Measurements from ENCODE around the gene GAB2.
A peak's percentile ranks its signal among the peaks of the same experiment; 100 is the strongest.

Gene GAB2

DNA sequence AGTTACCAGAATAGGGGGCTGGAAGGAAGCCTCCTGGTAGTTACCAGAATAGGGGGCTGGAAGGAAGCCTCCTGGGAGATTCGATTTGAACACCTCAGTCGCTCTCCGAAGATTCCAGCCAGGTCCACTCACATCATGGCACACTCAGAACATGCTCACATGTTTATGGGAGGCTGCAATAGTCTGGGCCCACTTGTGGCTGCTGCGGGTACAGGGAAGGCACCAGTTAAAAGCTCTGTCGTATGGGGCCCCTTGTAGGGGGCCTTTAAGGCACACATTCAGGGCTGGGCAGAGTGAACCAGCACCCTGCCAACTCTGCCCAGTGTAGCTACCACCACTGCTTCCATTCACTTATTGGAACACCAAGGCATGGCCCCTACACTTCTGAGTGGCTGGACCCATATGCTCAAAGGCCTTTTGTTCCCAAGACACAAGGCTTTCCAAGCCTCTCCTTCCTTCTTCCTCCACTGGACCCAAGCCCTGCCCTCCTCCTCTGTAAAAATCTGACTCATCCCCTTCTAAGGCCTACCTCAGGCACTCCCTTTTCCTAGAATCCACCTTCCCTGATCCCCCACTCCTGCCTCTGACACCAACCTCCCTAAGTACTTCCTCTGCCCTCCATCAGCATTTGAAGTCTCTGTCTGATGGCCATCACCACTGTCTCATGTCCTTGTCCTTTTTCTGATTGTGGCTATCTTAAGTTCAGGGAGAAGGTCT, 200.9 kb downstream of the GAB2 start:
- Mint-ChIP-seq H3K27ac (ENCODE audit: low read depth) (no peak overlapping the region), H3K4me1 (peaks cover 10% of the 10 kb centered on the region), H3K4me3 (no peak overlapping the region), H3K9me3 (no peaks in the 10 kb centered on the region), H3K27me3 (no peaks in the 10 kb centered on the region), H3K36me3 (ENCODE audit: insufficient read depth) (peaks cover 14% of the 10 kb centered on the region)
- no peak for DNase-seq (ENCODE audit: low spot score in 2 of 2)
- ATAC-seq (replicated peaks; ENCODE audit: extremely low read depth, poor library complexity, severe bottlenecking), result no peak

DNA sequence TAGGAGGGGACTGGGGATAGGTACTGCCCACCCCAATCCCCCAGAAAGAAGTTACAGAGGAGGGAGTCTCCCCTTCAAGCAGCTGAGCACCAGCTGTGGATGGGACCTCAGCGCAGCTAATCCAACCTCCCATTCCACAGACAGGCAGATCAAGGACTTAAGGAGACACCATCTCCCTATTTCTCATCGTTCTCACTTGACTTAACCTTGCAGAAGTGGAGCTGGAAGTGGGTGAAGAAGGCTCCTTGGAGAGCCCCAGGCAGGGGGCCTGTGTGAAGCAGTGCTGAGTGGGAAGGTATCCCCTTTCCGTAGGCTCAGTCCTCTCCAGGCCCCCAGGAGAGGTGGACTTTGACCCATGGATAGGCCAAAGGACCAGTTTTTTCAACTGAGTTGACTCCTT, 201.6 kb downstream of the GAB2 start:
- no peak overlapping the region for H3K4me3 Mint-ChIP-seq
- H3K27me3 Mint-ChIP-seq, result no peaks in the 10 kb centered on the region
- peaks cover 18% of the 10 kb centered on the region for H3K36me3 Mint-ChIP-seq (ENCODE audit: insufficient read depth)
- peaks cover 12% of the 10 kb centered on the region for H3K4me1 Mint-ChIP-seq
- DNase-seq (ENCODE audit: low spot score in 2 of 2) (no peak), ATAC-seq (replicated peaks; ENCODE audit: extremely low read depth, poor library complexity, severe bottlenecking) (no peak)
- H3K9me3 Mint-ChIP-seq, result no peaks in the 10 kb centered on the region
- H3K27ac Mint-ChIP-seq (ENCODE audit: low read depth), result no peak overlapping the region

DNA sequence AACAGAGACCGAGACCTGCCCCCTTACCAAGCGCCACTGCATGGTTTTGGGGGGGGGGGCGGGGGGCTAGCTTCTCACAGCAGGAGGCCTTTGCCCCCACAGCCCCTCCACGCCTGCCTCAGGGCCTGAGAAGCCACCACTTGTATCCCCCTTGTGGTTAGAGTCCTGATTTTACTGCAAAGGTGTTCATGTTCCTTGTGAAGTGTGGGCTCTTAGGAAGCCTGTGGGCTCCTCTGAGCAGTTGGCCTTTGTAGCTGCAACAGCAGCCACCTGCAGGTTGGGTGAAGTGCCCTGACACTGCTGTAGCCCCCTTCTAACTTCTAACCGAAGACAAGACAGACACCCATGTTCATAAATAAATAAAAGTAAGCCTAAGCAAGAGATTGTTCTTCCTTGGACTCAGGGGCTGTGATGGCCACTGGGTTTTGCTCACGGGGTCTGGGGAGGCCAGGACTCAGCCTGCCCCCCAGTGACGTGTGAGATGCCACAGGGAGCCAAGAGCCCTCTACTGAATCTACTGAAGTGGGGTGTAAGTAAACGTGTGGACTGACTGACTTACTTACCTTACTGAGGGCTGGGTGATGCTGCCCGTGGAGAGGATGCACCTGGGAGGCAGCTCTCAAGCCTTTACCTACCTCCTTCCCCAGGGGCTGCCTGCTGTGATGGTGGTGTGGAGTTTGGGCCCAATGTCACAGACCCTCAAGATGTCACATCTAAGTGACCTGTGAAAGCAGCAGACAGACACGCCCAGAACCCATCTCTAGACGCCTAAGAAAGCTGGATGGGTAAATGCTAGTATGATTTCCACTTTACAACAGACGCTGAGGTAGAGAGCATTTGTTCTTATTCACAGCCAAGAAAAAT, 203.1 kb downstream of the GAB2 start:
- Mint-ChIP-seq H3K4me3 (no peak overlapping the region), H3K4me1 (peaks cover 12% of the 10 kb centered on the region), H3K9me3 (no peaks in the 10 kb centered on the region), H3K27me3 (no peaks in the 10 kb centered on the region), H3K36me3 (ENCODE audit: insufficient read depth) (peaks cover 18% of the 10 kb centered on the region), H3K27ac (ENCODE audit: low read depth) (no peak overlapping the region)
- DNase-seq (ENCODE audit: low spot score in 2 of 2) (no peak), ATAC-seq (replicated peaks; ENCODE audit: extremely low read depth, poor library complexity, severe bottlenecking) (no peak)

DNA sequence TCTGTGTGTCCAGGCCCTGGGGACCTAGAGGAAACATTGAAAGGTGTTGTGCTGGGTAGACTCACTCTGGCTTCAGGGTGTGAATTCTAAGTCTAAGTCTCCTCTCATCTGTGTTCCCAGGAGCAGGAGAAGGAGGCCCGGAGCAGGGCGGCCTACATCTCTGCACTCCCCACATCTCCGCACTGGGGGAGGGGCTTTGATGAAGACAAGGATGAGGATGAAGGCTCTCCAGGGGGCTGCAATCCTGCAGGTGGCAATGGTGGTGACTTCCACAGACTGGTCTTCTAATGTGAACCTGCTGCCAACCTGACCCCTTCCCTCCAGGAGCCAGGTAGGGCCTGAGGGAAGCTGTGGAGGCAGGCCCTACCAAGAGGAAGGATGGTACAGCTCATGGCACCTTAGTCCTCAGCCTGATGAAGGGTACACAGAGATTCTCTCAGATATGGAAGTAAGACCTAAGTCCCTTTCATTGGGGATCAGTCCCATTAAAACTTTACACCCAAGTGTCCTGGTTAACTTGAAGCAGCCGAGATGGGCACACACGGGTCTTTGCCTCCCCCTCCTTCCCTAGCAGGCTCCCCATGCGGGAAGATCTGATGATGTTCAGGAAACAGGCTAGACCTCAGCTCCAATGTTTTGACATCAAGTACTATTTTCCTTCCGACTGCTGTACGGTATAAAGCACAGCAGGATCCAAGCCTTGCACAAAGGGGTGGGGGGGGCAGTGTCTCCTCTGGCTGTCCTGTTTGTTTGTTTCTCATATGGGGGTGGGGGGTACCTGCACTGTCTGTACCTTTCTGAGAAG, 203.9 kb downstream of the GAB2 start:
- ATAC-seq (replicated peaks; ENCODE audit: extremely low read depth, poor library complexity, severe bottlenecking) (no peak), DNase-seq (ENCODE audit: low spot score in 2 of 2) (no peak)
- H3K9me3 Mint-ChIP-seq, result no peaks in the 10 kb centered on the region
- peaks cover 16% of the 10 kb centered on the region for H3K36me3 Mint-ChIP-seq (ENCODE audit: insufficient read depth)
- peaks cover 12% of the 10 kb centered on the region for H3K4me1 Mint-ChIP-seq
- H3K27me3 Mint-ChIP-seq, result no peaks in the 10 kb centered on the region
- H3K4me3 Mint-ChIP-seq, result no peak overlapping the region
- H3K27ac Mint-ChIP-seq (ENCODE audit: low read depth), result no peak overlapping the region

DNA sequence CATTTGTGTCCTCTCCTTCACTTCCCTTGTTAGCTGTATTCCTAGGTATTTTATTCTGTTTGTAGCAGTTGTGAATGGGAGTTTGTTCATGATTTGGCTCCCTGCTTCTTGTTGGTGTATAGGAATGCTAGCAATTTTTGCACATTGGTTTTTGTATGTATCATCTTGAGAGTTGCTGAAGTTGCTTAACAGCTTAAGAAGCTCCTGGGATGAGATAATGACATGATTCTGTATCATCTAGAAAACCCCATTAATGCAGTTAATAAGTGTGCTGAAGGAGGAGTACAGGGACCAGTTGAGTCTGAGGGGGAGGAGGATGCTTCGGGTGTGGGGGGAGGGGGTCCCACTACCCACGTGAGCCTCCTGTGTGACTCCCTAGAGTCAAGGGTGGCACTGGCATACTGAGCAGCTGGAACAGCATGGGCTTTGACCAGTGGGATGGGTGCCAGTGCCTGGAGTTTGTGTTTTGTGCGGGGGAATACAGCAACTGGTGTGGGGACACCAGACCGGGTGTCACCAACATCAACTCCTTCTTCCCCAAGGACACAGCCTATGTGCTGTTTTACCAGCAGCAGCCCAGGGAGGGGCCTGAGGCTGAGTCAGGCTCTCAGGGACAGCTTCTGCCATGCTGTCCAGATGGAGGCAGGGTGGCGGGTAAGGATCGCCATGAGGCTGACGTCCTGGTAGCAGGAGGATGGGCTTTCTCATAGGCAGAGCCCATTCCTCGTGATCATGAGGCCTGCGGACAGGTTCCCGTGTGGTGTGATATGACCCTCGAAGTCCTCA, 204.8 kb downstream of the GAB2 start:
- no peaks in the 10 kb centered on the region for H3K27me3 Mint-ChIP-seq
- H3K27ac Mint-ChIP-seq (ENCODE audit: low read depth), result no peak overlapping the region
- no peaks in the 10 kb centered on the region for H3K9me3 Mint-ChIP-seq
- H3K36me3 Mint-ChIP-seq (ENCODE audit: insufficient read depth), result peaks cover 19% of the 10 kb centered on the region
- no peak for ATAC-seq (replicated peaks; ENCODE audit: extremely low read depth, poor library complexity, severe bottlenecking)
- H3K4me1 Mint-ChIP-seq, result peaks cover 12% of the 10 kb centered on the region
- DNase-seq (ENCODE audit: low spot score in 2 of 2), result no peak
- no peak overlapping the region for H3K4me3 Mint-ChIP-seq

DNA sequence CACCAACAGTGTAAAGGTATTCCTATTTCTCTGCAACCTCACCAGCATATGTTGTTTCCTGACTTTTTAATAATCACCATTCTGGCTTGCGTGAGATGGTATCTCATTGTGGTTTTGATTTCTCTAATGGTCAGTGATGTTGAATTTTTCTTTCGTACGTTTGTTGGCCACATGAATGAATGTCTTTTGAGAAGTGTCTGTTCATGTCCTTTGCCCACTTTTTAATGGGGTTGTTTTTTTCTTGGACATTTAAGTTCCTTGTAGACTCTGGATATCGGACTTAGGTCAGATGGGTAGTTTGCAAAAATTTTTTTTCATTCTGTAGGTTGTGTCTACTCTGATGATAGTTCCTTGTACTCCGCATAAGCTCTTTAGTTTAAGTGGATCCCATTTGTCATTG, 206.1 kb downstream of the GAB2 start:
- Mint-ChIP-seq H3K27ac (ENCODE audit: low read depth) (no peak overlapping the region), H3K4me1 (peaks cover 12% of the 10 kb centered on the region), H3K9me3 (no peaks in the 10 kb centered on the region), H3K36me3 (ENCODE audit: insufficient read depth) (peaks cover 18% of the 10 kb centered on the region), H3K27me3 (no peaks in the 10 kb centered on the region), H3K4me3 (no peak overlapping the region)
- DNase-seq (ENCODE audit: low spot score in 2 of 2) (no peak), ATAC-seq (replicated peaks; ENCODE audit: extremely low read depth, poor library complexity, severe bottlenecking) (no peak)

DNA sequence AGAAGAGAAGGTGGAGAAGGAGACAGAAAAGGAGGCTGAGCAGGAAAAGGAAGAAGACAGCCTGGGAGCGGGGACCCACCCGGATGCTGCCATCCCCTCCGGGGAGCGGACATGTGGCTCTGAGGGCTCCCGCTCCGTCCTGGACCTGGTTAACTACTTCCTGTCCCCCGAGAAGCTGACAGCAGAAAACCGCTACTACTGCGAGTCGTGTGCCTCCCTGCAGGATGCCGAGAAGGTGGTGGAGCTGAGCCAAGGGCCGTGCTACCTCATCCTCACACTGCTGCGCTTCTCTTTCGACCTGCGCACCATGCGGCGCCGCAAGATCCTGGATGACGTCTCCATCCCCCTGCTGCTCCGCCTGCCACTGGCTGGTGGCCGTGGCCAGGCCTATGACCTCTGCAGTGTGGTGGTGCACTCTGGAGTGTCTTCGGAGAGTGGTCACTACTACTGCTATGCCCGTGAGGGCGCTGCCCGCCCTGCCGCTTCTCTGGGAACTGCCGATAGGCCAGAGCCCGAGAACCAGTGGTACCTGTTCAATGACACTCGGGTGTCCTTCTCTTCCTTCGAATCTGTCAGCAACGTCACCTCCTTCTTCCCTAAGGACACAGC, 207.5 kb downstream of the GAB2 start:
- Mint-ChIP-seq H3K27ac (ENCODE audit: low read depth) (no peak overlapping the region), H3K27me3 (no peaks in the 10 kb centered on the region), H3K4me1 (peaks cover 12% of the 10 kb centered on the region), H3K4me3 (no peak overlapping the region), H3K36me3 (ENCODE audit: insufficient read depth) (peaks cover 20% of the 10 kb centered on the region), H3K9me3 (no peaks in the 10 kb centered on the region)
- DNase-seq (ENCODE audit: low spot score in 2 of 2) (no peak), ATAC-seq (replicated peaks; ENCODE audit: extremely low read depth, poor library complexity, severe bottlenecking) (no peak)

DNA sequence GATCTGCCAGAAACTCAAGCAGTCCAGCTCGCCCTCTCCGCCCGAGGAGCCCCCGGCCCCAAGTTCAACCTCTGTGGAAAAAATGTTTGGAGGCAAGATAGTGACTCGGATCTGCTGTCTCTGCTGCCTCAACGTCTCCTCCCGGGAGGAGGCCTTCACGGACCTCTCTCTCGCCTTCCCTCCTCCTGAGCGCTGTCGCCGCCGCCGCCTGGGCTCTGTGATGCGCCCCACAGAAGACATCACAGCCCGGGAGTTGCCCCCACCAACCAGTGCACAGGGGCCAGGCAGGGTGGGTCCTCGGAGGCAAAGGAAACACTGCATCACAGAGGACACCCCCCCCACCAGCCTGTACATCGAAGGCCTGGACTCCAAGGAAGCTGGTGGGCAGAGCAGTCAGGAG, 208.1 kb downstream of the GAB2 start:
- peaks cover 18% of the 10 kb centered on the region for H3K36me3 Mint-ChIP-seq (ENCODE audit: insufficient read depth)
- no peak for ATAC-seq (replicated peaks; ENCODE audit: extremely low read depth, poor library complexity, severe bottlenecking)
- H3K27ac Mint-ChIP-seq (ENCODE audit: low read depth), result no peak overlapping the region
- no peaks in the 10 kb centered on the region for H3K9me3 Mint-ChIP-seq
- no peaks in the 10 kb centered on the region for H3K27me3 Mint-ChIP-seq
- no peak overlapping the region for H3K4me3 Mint-ChIP-seq
- peaks cover 17% of the 10 kb centered on the region for H3K4me1 Mint-ChIP-seq
- DNase-seq (ENCODE audit: low spot score in 2 of 2), result no peak

DNA sequence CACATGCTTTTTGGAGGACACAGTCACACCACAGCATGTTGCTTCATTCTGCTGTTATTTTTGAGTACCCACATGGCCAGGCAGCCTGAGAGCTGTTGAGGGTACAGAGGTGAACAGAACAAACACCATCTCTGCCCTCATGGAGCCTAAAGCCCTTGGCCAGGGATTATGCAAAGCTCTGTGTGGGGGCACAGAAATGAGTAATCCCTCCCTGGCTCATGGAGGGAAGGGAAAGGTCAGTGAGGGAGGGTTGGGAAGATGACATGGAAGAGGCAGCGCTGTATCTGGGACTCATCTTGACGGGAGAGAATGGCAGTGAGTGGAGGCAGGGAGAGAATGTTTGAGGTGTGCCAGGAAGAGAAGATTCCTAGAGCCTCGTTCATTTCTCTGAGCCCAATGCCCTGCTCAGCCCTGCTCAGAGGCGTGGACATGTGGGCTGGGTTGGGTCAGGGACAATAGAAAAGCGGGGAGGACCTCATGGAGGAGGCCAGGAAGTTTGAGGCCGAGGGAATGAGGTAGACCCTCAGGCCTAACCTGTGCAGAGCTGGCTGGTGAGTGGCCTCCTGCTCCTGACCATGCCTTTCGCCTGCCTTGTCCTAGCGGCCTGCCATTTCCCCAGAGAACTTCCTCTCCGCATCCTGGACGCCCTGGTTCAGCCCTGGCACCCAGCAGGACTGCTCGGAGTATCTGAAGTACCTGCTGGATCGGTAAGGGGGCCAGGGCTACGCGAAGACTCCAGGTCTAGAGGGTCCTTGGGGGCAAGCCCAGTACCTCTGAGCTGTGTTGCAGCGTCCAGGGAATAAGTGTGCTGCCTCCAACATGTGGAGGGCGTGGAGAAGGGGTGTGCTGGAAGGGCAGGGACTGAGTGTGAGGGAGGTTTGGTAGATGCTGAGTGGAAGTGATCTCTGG, 209.1 kb downstream of the GAB2 start:
- H3K4me3 Mint-ChIP-seq, result no peak overlapping the region
- peak overlapping the region; percentile 78 for H3K27ac Mint-ChIP-seq (ENCODE audit: low read depth)
- peaks cover 20% of the 10 kb centered on the region for H3K4me1 Mint-ChIP-seq
- no peak for ATAC-seq (replicated peaks; ENCODE audit: extremely low read depth, poor library complexity, severe bottlenecking)
- no peaks in the 10 kb centered on the region for H3K27me3 Mint-ChIP-seq
- peaks cover 16% of the 10 kb centered on the region for H3K36me3 Mint-ChIP-seq (ENCODE audit: insufficient read depth)
- no peaks in the 10 kb centered on the region for H3K9me3 Mint-ChIP-seq
- no peak for DNase-seq (ENCODE audit: low spot score in 2 of 2)

DNA sequence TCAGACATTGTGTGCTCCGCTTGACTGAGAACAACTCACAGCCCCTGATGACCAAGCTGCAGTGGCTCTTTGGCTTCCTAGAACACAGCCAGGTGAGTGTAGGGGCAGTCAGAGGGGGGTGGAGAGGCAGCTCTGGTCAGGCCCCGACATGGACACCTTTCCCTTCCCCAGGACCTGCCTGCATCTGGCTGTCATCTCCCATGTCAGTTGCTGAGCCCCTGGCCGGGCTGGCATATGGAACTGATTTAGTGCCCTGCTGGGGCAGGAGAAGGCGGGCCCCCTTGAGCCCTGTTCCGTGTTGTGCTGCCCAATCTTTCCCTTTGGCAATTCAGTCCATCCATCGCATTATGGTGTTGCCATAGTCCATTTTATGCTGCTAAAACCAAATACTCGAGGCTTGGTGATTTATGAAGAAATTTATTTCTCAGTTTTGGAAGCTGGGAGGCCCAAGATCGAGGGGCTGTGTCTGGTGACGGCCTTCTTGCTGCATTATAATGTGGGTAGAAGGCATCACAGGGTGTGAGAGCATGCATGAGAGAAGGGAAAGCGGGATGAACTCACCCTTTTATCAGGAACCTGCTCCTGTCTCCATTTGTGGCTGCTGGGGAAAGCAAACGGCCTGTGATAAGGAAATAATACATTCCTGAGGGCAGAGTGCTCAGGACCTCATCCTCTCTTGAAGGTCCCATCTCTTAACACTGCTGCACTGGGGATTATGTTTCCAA, 209.9 kb downstream of the GAB2 start:
- ATAC-seq (replicated peaks; ENCODE audit: extremely low read depth, poor library complexity, severe bottlenecking), result no peak
- Mint-ChIP-seq H3K36me3 (ENCODE audit: insufficient read depth) (peaks cover 20% of the 10 kb centered on the region), H3K4me1 (peaks cover 27% of the 10 kb centered on the region), H3K4me3 (no peak overlapping the region), H3K27ac (ENCODE audit: low read depth) (peak overlapping the region; percentile 12), H3K9me3 (no peaks in the 10 kb centered on the region), H3K27me3 (no peaks in the 10 kb centered on the region)
- DNase-seq (ENCODE audit: low spot score in 2 of 2), result no peak

DNA sequence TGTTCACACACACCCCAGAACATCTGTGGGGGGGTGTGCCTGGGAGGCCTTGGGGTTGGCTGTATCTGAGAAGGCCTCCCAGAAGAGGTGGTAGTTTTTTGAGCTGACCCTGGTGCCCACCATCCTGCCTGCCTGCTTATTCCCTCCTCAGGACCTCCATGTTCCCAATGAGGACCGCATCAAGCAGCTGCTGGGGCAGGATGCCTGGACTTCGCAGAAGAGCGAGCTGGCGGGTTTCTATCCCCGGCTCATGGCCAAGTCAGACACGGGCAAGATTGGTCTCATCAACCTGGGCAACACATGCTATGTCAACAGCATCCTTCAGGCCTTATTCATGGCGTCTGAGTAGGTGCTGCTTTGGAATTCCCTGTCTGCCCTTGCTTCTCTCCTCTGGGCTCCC, 211.9 kb downstream of the GAB2 start:
- DNase-seq (ENCODE audit: low spot score in 2 of 2), result no peak
- H3K36me3 Mint-ChIP-seq (ENCODE audit: insufficient read depth), result peaks cover 20% of the 10 kb centered on the region
- H3K4me1 Mint-ChIP-seq, result peaks cover 35% of the 10 kb centered on the region

More for the DNA sequence above, 211.9 kb downstream of the GAB2 start:
- ATAC-seq (replicated peaks; ENCODE audit: extremely low read depth, poor library complexity, severe bottlenecking), result no peak
- Mint-ChIP-seq H3K9me3 (no peaks in the 10 kb centered on the region), H3K27me3 (no peaks in the 10 kb centered on the region), H3K27ac (ENCODE audit: low read depth) (no peak overlapping the region), H3K4me3 (no peak overlapping the region)
